ENCODE data around the gene NPIPB2.
"Not testable (repeated sequence)": the region's sequence is repeated elsewhere in the genome, so short reads cannot be mapped to it uniquely, and the experiment has no call there.

NPIPB2 gene

GRCh38 chr16:11957591-11958395, 15.9 kb upstream of the NPIPB2 start:
- DNase-seq, result no peak

- no peak for DNase-seq
These were observed 14.7 kb upstream of the NPIPB2 start for GRCh38 chr16:11956558-11956957.

- DNase-seq, result no peak
These were observed 13.9 kb upstream of the NPIPB2 start for GRCh38 chr16:11955713-11956123.

- DNase-seq, result not testable (repeated sequence)
These were observed 11.7 kb upstream of the NPIPB2 start for GRCh38 chr16:11953576-11953975.

GRCh38 chr16:11950388-11950787, 8.5 kb upstream of the NPIPB2 start:
- no peak for DNase-seq

- peak; percentile 30 for DNase-seq
These were observed 7.7 kb upstream of the NPIPB2 start for GRCh38 chr16:11949527-11949926.

- DNase-seq, result no peak
These were observed 7.0 kb upstream of the NPIPB2 start for GRCh38 chr16:11948819-11949218.

- DNase-seq, result no peak
These were observed 4.6 kb upstream of the NPIPB2 start for GRCh38 chr16:11946433-11946832.

GRCh38 chr16:11927350-11927749, 14.5 kb downstream of the NPIPB2 start:
- not testable (repeated sequence) for DNase-seq

- DNase-seq, result not testable (repeated sequence)
These were observed 17.8 kb downstream of the NPIPB2 start for GRCh38 chr16:11924046-11924445.

- DNase-seq, result no peak
These were observed 25.1 kb downstream of the NPIPB2 start for GRCh38 chr16:11916524-11917285.

GRCh38 chr16:11915644-11916523, 26.0 kb downstream of the NPIPB2 start, which contains the start of gene GSPT1:
Gene GSPT1 (minus strand): TSS chr16:11915956. CDS start chr16:11915720, 236 bp downstream.
- peak; percentile 100 for DNase-seq

GRCh38 chr16:11915114-11915643, 26.7 kb downstream of the NPIPB2 start:
- DNase-seq, result peak; percentile 30

- peak; percentile 56 for DNase-seq
These were observed 27.4 kb downstream of the NPIPB2 start for GRCh38 chr16:11914210-11915113.

GRCh38 chr16:11913425-11914079, 28.3 kb downstream of the NPIPB2 start:
- DNase-seq, result peak; percentile 39

GRCh38 chr16:11909653-11910545, 31.9 kb downstream of the NPIPB2 start:
- DNase-seq, result no peak

- no peak for DNase-seq
These were observed 34.5 kb downstream of the NPIPB2 start for GRCh38 chr16:11907160-11907970.

- no peak for DNase-seq
These were observed 37.9 kb downstream of the NPIPB2 start for GRCh38 chr16:11903906-11904305.

- DNase-seq, result peak; percentile 18
These were observed 40.8 kb downstream of the NPIPB2 start for GRCh38 chr16:11901091-11901490.

Measured in activated CD4-positive, alpha-beta T cell treated with anti-CD3 and anti-CD28 coated beads, Interleukin-2, Interleukin-6, amounts not matched to agents 100 ng/mL and 50 ng/mL, durations not matched to agents 16 hours and 8 hours (primary cell).